HG02885 (cell line): Measurements from ENCODE around the gene PAXX.
"Not testable (repeated sequence)": the region's sequence is repeated elsewhere in the genome, so short reads cannot be mapped to it uniquely, and the experiment has no call there.

Experiments used
- ATAC-seq: cut with Tn5 transposase; IDR thresholded peaks from one replicate; pipeline ENCODE4 v1.9.1; 2021; ENCODE audit warnings: mild to moderate bottlenecking; ENCODE audit not compliant: unreplicated experiment, poor library complexity

Gene PAXX

GRCh38 chr9:137029058-137029936 is 37.1 kb downstream of the PAXX start:
- ATAC-seq: peak; percentile 57

- ATAC-seq: no peak
Measured at GRCh38 chr9:137030006-137030405, 37.8 kb downstream of the PAXX start.

- no peak for ATAC-seq
Measured at GRCh38 chr9:137030538-137031527, 38.6 kb downstream of the PAXX start.

- no peak for ATAC-seq
Measured at GRCh38 chr9:137031904-137032640, 39.9 kb downstream of the PAXX start, which contains the start of gene FUT7. TSS of gene FUT7 (minus strand) at chr9:137032088. CDS start at chr9:137031991, 97 bp downstream.

- no peak for ATAC-seq
Measured at GRCh38 chr9:137032858-137033257, 40.6 kb downstream of the PAXX start.

- not testable (repeated sequence) for ATAC-seq
Measured at GRCh38 chr9:137033481-137033880, 41.3 kb downstream of the PAXX start.

- no peak for ATAC-seq
Measured at GRCh38 chr9:137034039-137034708, 42.0 kb downstream of the PAXX start.

- ATAC-seq: no peak
Measured at GRCh38 chr9:137034709-137035506, 42.7 kb downstream of the PAXX start.

- no peak for ATAC-seq
Measured at GRCh38 chr9:137035507-137035834, 43.2 kb downstream of the PAXX start.

- no peak for ATAC-seq
Measured at GRCh38 chr9:137035937-137036336, 43.7 kb downstream of the PAXX start.

- no peak for ATAC-seq
Measured at GRCh38 chr9:137037035-137037434, 44.8 kb downstream of the PAXX start.

- no peak for ATAC-seq
Measured at GRCh38 chr9:137037483-137037882, 45.3 kb downstream of the PAXX start.

GRCh38 chr9:137038916-137039315 is 46.7 kb downstream of the PAXX start:
- ATAC-seq: no peak

GRCh38 chr9:137039611-137040366 is 47.6 kb downstream of the PAXX start:
- ATAC-seq: no peak

- no peak for ATAC-seq
Measured at GRCh38 chr9:137040568-137040967, 48.3 kb downstream of the PAXX start.

- ATAC-seq: no peak
Measured at GRCh38 chr9:137041124-137041523, 48.9 kb downstream of the PAXX start.

GRCh38 chr9:137042751-137043727 is 50.8 kb downstream of the PAXX start:
- no peak for ATAC-seq
